PC-3 (cell line): Measurements from ENCODE around the gene GMEB2. TPM values are rescaled to one million over a fixed set of nuclear protein-coding genes. Genes with fewer than 3 reads are reported as not detected.

Experiments used
- ATAC-seq: fragments of 200-7000 bp; cut with Tn5 transposase; 2 replicates; pipeline ENCODE4 v1.9.1; 2020; ENCODE audit warnings: mild to moderate bottlenecking, moderate library complexity
- BruUV-seq: library from RNA; stranded (reverse); fragments of 400-500 nt; replicated peaks from 2 replicates; lab custom pipeline; 2021; lab: Mats Ljungman, UMichigan
- CTCF ChIA-PET: fragments of 300-600 bp; sonication (Branson Sonifier 250); formaldehyde crosslinking; loops from one replicate; lab custom pipeline; 2022; ENCODE audit warnings: antibody characterized with exemption; lab: Charles Lee
- POLR2A ChIA-PET: fragments of 300-600 bp; sonication (Branson Sonifier 250); formaldehyde crosslinking; loops from one replicate; lab custom pipeline; 2022; ENCODE audit warnings: antibody characterized with exemption; ENCODE audit not compliant: unreplicated experiment; lab: Charles Lee
- DNase-seq: peaks from one replicate; pipeline ENCODE4 v3.0.0-alpha.2; 2015
- H2AFZ ChIP-seq: fragments of 300-600 bp; sonication (generic); 2 replicates; pipeline ENCODE4 v1.6.0; 2016; ENCODE audit warnings: antibody characterized with exemption, low read length
- H3F3A ChIP-seq: fragments of 300-600 bp; sonication (generic); one replicate; pipeline ENCODE4 v1.6.0; 2017; ENCODE audit warnings: antibody characterized with exemption, low read length, control low read depth, mild to moderate bottlenecking; ENCODE audit not compliant: unreplicated experiment
- H3K27ac ChIP-seq: fragments of 300-600 bp; sonication (generic); 2 replicates; pipeline ENCODE4 v1.5.1; 2016; ENCODE audit warnings: mild to moderate bottlenecking, low read length
- H3K27me3 ChIP-seq: fragments of 300-600 bp; sonication (generic); 2 replicates; pipeline ENCODE4 v1.6.1; 2016; ENCODE audit warnings: low read length, mixed read lengths
- H3K36me3 ChIP-seq: fragments of 300-600 bp; sonication (generic); 2 replicates; pipeline ENCODE4 v1.6.1; 2016; ENCODE audit warnings: low read depth, mixed run types, low read length, mixed read lengths
- H3K4me1 ChIP-seq: fragments of 300-600 bp; sonication (generic); 2 replicates; pipeline ENCODE4 v1.5.1; 2016; ENCODE audit warnings: low read length; ENCODE audit not compliant: insufficient read depth
- H3K4me2 ChIP-seq: fragments of 300-600 bp; sonication (generic); 2 replicates; pipeline ENCODE4 v1.6.0; 2016; ENCODE audit warnings: low read length
- H3K4me3 ChIP-seq: fragments of 300-600 bp; sonication (generic); 2 replicates; pipeline ENCODE4 v1.5.1; 2016; ENCODE audit warnings: mild to moderate bottlenecking, low read length, mixed read lengths
- H3K79me2 ChIP-seq: fragments of 300-600 bp; sonication (generic); 2 replicates; pipeline ENCODE4 v1.6.1; 2017; ENCODE audit warnings: low read length, mixed read lengths
- H3K9ac ChIP-seq: fragments of 300-600 bp; sonication (generic); 2 replicates; pipeline ENCODE4 v1.6.0; 2016; ENCODE audit warnings: mild to moderate bottlenecking, low read length
- H3K9me2 ChIP-seq: fragments of 300-600 bp; sonication (generic); replicated peaks from 2 replicates; pipeline ENCODE4 v1.6.1; 2016; ENCODE audit warnings: mixed run types, low read length, mixed read lengths
- H3K9me3 ChIP-seq: fragments of 300-600 bp; sonication (generic); 2 replicates; pipeline ENCODE4 v1.6.1; 2016; ENCODE audit warnings: low read length, mixed read lengths
- H4K20me1 ChIP-seq: fragments of 300-600 bp; sonication (generic); 2 replicates; pipeline ENCODE4 v1.6.1; 2016; ENCODE audit warnings: low read length, mixed read lengths
- EZH2 ChIP-seq: fragments of 300-600 bp; sonication (generic); IDR thresholded peaks from one replicate; pipeline ENCODE4 v1.6.1; 2017; ENCODE audit warnings: antibody characterized with exemption, mild to moderate bottlenecking, low read length; ENCODE audit not compliant: unreplicated experiment
- EZH2phosphoT487 ChIP-seq: fragments of 300-600 bp; sonication (generic); IDR thresholded peaks from 2 replicates; pipeline ENCODE4 v1.6.1; 2018; ENCODE audit warnings: mild to moderate bottlenecking, antibody characterized with exemption, low read length, borderline replicate concordance
- intact Hi-C: fragments of 100-400 bp; cut with micrococcal nuclease; formaldehyde crosslinking; loops from 2 replicates; pipeline ENCODE4 v1.9.0; 2023
- total RNA-seq: library from RNA; depleted of rRNA; stranded (reverse); fragments of >200 nt; gene quantifications from 2 replicates; pipeline ENCODE4 v1.2.3, GENCODE V29; 2014
- TF ChIP-seq, protein P1 (sequence below): fragments of 300-600 bp; sonication (generic); conservative IDR thresholded peaks from 2 replicates; pipeline ENCODE4 v1.5.1; 2017; ENCODE audit warnings: antibody characterized with exemption, low read depth, mild to moderate bottlenecking, low read length

Gene GMEB2
- total RNA-seq, 1 experiment from 2014 or later: 13.7 TPM

DNA sequence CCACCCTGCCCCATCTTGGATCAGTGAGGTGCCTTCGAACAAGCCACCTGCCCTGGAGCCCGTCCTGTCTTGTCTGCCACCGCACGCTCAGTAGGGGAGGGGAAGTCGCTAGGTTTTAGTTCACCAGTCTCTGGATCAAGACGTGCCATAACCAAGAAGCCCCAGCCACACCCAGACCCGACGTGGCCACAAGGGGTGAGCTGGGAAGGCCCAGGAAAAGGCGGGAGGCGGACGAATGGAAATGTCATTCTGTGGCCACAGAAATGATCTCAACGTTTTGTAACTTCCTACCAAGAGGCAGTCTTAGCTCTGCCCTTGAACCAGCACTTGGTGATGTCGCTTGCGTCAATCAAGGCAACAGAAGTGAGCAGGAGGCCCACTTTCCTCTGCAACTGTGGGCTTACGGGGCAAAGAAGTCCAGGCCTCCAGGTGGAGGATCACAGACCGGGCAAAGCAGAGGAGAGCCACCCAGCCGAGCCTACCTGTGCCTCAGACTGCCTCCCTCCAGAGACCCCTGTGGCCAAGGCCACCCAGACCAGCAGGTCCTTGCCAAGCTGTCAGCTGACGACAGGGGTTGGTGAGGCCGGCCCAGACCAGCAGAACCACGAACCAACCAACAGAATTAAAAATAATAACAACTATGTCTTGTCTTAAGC lies 14.5 kb downstream of the GMEB2 start:
- POLR2A ChIA-PET: no interaction called here
- no peaks in the 10 kb centered on the region for H3K4me1 ChIP-seq

GRCh38 chr20:63611646-63612045 lies 15.3 kb downstream of the GMEB2 start:
- TF ChIP-seq EZH2 (no peak), EZH2phosphoT487 (no peak)
- TF ChIP-seq, protein P1, sequence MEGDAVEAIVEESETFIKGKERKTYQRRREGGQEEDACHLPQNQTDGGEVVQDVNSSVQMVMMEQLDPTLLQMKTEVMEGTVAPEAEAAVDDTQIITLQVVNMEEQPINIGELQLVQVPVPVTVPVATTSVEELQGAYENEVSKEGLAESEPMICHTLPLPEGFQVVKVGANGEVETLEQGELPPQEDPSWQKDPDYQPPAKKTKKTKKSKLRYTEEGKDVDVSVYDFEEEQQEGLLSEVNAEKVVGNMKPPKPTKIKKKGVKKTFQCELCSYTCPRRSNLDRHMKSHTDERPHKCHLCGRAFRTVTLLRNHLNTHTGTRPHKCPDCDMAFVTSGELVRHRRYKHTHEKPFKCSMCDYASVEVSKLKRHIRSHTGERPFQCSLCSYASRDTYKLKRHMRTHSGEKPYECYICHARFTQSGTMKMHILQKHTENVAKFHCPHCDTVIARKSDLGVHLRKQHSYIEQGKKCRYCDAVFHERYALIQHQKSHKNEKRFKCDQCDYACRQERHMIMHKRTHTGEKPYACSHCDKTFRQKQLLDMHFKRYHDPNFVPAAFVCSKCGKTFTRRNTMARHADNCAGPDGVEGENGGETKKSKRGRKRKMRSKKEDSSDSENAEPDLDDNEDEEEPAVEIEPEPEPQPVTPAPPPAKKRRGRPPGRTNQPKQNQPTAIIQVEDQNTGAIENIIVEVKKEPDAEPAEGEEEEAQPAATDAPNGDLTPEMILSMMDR: no peak
- CTCF ChIA-PET: no interaction called here
- H3K36me3 ChIP-seq: peaks cover 8% of the 10 kb centered on the region
- DNase-seq (no peak), ATAC-seq (no peak)
- no peak overlapping the region for H3K4me3 ChIP-seq
- H3F3A ChIP-seq: no peaks in the 10 kb centered on the region
- no TSS peak for BruUV-seq
- H3K27me3 ChIP-seq: no peaks in the 10 kb centered on the region
- 0 out of 2 replicates have a peak, but pooled peaks cover 2% of the 10 kb centered on the region for H3K79me2 ChIP-seq
- intact Hi-C loops: no loop called here
- H4K20me1 ChIP-seq: no peaks in the 10 kb centered on the region
- no peaks in the 10 kb centered on the region for H3K9me3 ChIP-seq
- no peak overlapping the region for H2AFZ ChIP-seq
- H3K27ac ChIP-seq: no peak overlapping the region
- H3K4me2 ChIP-seq: no peak overlapping the region
- no peaks in the 10 kb centered on the region for H3K9me2 ChIP-seq
- POLR2A ChIA-PET: no interaction called here
- no peak overlapping the region for H3K9ac ChIP-seq
- no peaks in the 10 kb centered on the region for H3K4me1 ChIP-seq

More for the DNA sequence above, 14.5 kb downstream of the GMEB2 start:
- Histone ChIP-seq H3F3A (no peaks in the 10 kb centered on the region), H3K27me3 (no peaks in the 10 kb centered on the region), H3K9ac (no peak overlapping the region), H3K4me3 (no peak overlapping the region), H3K9me3 (no peaks in the 10 kb centered on the region), H4K20me1 (no peaks in the 10 kb centered on the region), H2AFZ (no peak overlapping the region), H3K79me2 (no peaks in the 10 kb centered on the region), H3K36me3 (peaks cover 8% of the 10 kb centered on the region), H3K4me2 (no peak overlapping the region), H3K9me2 (no peaks in the 10 kb centered on the region), H3K27ac (no peak overlapping the region)
- TF ChIP-seq, protein P1: no peak
- TF ChIP-seq EZH2: no peak
- TF ChIP-seq EZH2phosphoT487: no peak
- ATAC-seq (no peak), DNase-seq (no peak)
- CTCF ChIA-PET: no interaction called here
- no TSS peak for BruUV-seq
- intact Hi-C loops: no loop called here
